GM23338 (cell line): ENCODE data around the gene METTL13. TPM values are rescaled to one million over a fixed set of nuclear protein-coding genes. Genes with fewer than 3 reads are reported as not detected.

Source experiments
- ATAC-seq: fragments of 200-7000 bp; cut with Tn5 transposase; 3 replicates; pipeline ENCODE4 v1.9.1; 2020
- DNase-seq: peaks from one replicate; pipeline ENCODE4 v3.0.0-alpha.2; 2015; ENCODE audit warnings: low spot score
- H2AFZ ChIP-seq: fragments of 200-600 bp; sonication (generic); 2 replicates; pipeline ENCODE4 v1.8.0; 2016; ENCODE audit warnings: antibody characterized with exemption, mild to moderate bottlenecking, moderate library complexity
- H3F3A ChIP-seq: fragments of 200-600 bp; sonication (generic); replicated peaks from 2 replicates; pipeline ENCODE4 v1.8.0; 2017; ENCODE audit warnings: antibody characterized with exemption, mixed run types, low read depth
- H3K27ac ChIP-seq: fragments of 200-600 bp; sonication (generic); 2 replicates; pipeline ENCODE4 v1.6.1; 2016; ENCODE audit warnings: low read depth
- H3K27me3 ChIP-seq: fragments of 200-600 bp; sonication (generic); 2 replicates; pipeline ENCODE4 v1.8.0; 2016; ENCODE audit warnings: mild to moderate bottlenecking, mixed run types, moderate library complexity; ENCODE audit not compliant: insufficient read depth
- H3K36me3 ChIP-seq: fragments of 200-600 bp; sonication (generic); 2 replicates; pipeline ENCODE4 v1.8.0; 2016; ENCODE audit warnings: mild to moderate bottlenecking; ENCODE audit not compliant: insufficient read depth
- H3K4me1 ChIP-seq: fragments of 200-600 bp; sonication (generic); 2 replicates; pipeline ENCODE4 v1.8.0; 2016; ENCODE audit warnings: mild to moderate bottlenecking, moderate library complexity; ENCODE audit not compliant: insufficient read depth
- H3K4me2 ChIP-seq: fragments of 200-600 bp; sonication (generic); 2 replicates; pipeline ENCODE4 v1.7.1; 2017; ENCODE audit warnings: mixed run types
- H3K4me3 ChIP-seq: fragments of 200-600 bp; sonication (generic); 2 replicates; pipeline ENCODE4 v1.6.1; 2016; ENCODE audit warnings: mixed run types
- H3K79me2 ChIP-seq: fragments of 200-600 bp; sonication (generic); replicated peaks from 2 replicates; pipeline ENCODE4 v1.8.0; 2017; ENCODE audit warnings: mild to moderate bottlenecking; ENCODE audit not compliant: insufficient read depth
- H3K9me2 ChIP-seq: fragments of 200-600 bp; sonication (generic); 2 replicates; pipeline ENCODE4 v1.8.0; 2017; ENCODE audit not compliant: insufficient read depth
- H4K20me1 ChIP-seq: fragments of 200-600 bp; sonication (generic); replicated peaks from 2 replicates; pipeline ENCODE4 v1.8.0; 2017; ENCODE audit warnings: mild to moderate bottlenecking; ENCODE audit not compliant: insufficient read depth
- H3K27ac Mint-ChIP-seq: 2 replicates; pipeline ENCODE4 v1.8.0; 2020; ENCODE audit warnings: inconsistent platforms, mild to moderate bottlenecking, moderate library complexity, mixed read lengths
- H3K27me3 Mint-ChIP-seq: 3 replicates; pipeline ENCODE4 v1.8.0; 2022; ENCODE audit warnings: low read depth, mild to moderate bottlenecking, moderate library complexity, mixed read lengths, inconsistent platforms; ENCODE audit not compliant: insufficient read depth, poor library complexity
- H3K36me3 Mint-ChIP-seq: 3 replicates; pipeline ENCODE4 v1.8.0; 2021; ENCODE audit warnings: low read depth, mild to moderate bottlenecking, inconsistent platforms, moderate library complexity, mixed read lengths
- H3K4me1 Mint-ChIP-seq: 3 replicates; pipeline ENCODE4 v1.8.0; 2020; ENCODE audit warnings: mild to moderate bottlenecking, inconsistent platforms, mixed read lengths
- H3K4me3 Mint-ChIP-seq: 3 replicates; pipeline ENCODE4 v1.8.0; 2021; ENCODE audit warnings: moderate library complexity, mild to moderate bottlenecking, inconsistent platforms, mixed read lengths
- H3K9me3 Mint-ChIP-seq: 3 replicates; pipeline ENCODE4 v1.8.0; 2020; ENCODE audit warnings: moderate library complexity, mild to moderate bottlenecking, inconsistent platforms, mixed read lengths
- EZH2 ChIP-seq: fragments of 200-600 bp; sonication (generic); IDR thresholded peaks from one replicate; pipeline ENCODE4 v1.8.0; 2017; ENCODE audit warnings: antibody characterized with exemption, mild to moderate bottlenecking, low read depth; ENCODE audit not compliant: unreplicated experiment
- POLR2AphosphoS5 ChIP-seq: IDR thresholded peaks from 2 replicates; pipeline ENCODE4 v1.6.1; 2016; ENCODE audit warnings: antibody characterized with exemption, low read depth
- STAT1 ChIP-seq: IDR thresholded peaks from one replicate; pipeline ENCODE4 v1.6.1; 2016; ENCODE audit warnings: antibody characterized with exemption; ENCODE audit not compliant: unreplicated experiment
- ZNF114 ChIP-seq: fragments of 250-450 bp; sonication (Bioruptor Pico); IDR thresholded peaks from 2 replicates; pipeline ENCODE4 v1.5.0; 2020; ENCODE audit warnings: mild to moderate bottlenecking, moderate library complexity
- ZNF331 ChIP-seq: fragments of 250-450 bp; sonication (Bioruptor Pico); IDR thresholded peaks from 2 replicates; pipeline ENCODE4 v1.5.0; 2020; ENCODE audit warnings: low read depth, mild to moderate bottlenecking, moderate library complexity
- polyA plus RNA-seq: library from polyadenylated mRNA; unstranded; fragments of >200 nt; fragmentation: Nextera tagmentation; extraction: Ambion mirVana; gene quantifications from 2 replicates; pipeline ENCODE4 v1.2.1, GENCODE V29; 2016
- total RNA-seq: library from RNA; depleted of rRNA; stranded (reverse); fragments of >200 nt; shearing (Covaris generic); gene quantifications from 2 replicates; pipeline ENCODE4 v1.2.3, GENCODE V29; 2014
- TF ChIP-seq, protein P1 (sequence below): fragments of 250-450 bp; sonication (Bioruptor Pico); IDR thresholded peaks from 2 replicates; pipeline ENCODE4 v1.5.0; 2020; ENCODE audit warnings: mild to moderate bottlenecking, moderate library complexity
- TF ChIP-seq, protein P2 (sequence below), 2 experiments: fragments of 200-600 bp in 1 of 2; sonication (generic) in 1 of 2; conservative IDR thresholded peaks; 2 replicates each; pipeline versions ENCODE4 v1.5.1 to v1.6.1; 2016 to 2017; ENCODE audit warnings: antibody characterized with exemption in 2 of 2, low read depth in 2 of 2, mild to moderate bottlenecking in 2 of 2, moderate library complexity in 1 of 2
- TF ChIP-seq, protein P3 (sequence below): IDR thresholded peaks from 2 replicates; pipeline ENCODE4 v1.6.1; 2016; ENCODE audit warnings: antibody characterized with exemption

METTL13 gene
- total and polyA plus RNA-seq, 2 experiments from 2014 or later = 21.0 to 45.4 TPM

DNA sequence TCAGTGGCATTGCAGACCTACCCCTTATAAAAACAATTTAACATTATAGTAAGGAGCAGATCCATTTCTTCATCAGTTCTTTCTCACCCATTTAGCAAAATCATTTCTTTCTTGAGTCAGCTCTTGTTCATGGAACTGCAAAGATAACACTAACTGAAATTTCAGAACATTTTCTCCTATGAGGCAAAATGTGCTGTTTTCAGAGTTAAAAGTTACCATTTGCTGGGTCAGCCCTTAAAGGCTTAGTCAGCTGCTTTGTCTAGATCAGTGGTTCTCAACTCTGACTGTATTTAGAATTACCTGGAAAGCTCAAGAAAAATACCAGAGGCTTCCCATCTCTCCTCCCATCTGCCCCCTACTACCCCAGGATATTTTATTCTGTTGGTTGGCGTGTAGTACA lies 12.2 kb downstream of the METTL13 start (continued):
- TF ChIP-seq, protein P1, sequence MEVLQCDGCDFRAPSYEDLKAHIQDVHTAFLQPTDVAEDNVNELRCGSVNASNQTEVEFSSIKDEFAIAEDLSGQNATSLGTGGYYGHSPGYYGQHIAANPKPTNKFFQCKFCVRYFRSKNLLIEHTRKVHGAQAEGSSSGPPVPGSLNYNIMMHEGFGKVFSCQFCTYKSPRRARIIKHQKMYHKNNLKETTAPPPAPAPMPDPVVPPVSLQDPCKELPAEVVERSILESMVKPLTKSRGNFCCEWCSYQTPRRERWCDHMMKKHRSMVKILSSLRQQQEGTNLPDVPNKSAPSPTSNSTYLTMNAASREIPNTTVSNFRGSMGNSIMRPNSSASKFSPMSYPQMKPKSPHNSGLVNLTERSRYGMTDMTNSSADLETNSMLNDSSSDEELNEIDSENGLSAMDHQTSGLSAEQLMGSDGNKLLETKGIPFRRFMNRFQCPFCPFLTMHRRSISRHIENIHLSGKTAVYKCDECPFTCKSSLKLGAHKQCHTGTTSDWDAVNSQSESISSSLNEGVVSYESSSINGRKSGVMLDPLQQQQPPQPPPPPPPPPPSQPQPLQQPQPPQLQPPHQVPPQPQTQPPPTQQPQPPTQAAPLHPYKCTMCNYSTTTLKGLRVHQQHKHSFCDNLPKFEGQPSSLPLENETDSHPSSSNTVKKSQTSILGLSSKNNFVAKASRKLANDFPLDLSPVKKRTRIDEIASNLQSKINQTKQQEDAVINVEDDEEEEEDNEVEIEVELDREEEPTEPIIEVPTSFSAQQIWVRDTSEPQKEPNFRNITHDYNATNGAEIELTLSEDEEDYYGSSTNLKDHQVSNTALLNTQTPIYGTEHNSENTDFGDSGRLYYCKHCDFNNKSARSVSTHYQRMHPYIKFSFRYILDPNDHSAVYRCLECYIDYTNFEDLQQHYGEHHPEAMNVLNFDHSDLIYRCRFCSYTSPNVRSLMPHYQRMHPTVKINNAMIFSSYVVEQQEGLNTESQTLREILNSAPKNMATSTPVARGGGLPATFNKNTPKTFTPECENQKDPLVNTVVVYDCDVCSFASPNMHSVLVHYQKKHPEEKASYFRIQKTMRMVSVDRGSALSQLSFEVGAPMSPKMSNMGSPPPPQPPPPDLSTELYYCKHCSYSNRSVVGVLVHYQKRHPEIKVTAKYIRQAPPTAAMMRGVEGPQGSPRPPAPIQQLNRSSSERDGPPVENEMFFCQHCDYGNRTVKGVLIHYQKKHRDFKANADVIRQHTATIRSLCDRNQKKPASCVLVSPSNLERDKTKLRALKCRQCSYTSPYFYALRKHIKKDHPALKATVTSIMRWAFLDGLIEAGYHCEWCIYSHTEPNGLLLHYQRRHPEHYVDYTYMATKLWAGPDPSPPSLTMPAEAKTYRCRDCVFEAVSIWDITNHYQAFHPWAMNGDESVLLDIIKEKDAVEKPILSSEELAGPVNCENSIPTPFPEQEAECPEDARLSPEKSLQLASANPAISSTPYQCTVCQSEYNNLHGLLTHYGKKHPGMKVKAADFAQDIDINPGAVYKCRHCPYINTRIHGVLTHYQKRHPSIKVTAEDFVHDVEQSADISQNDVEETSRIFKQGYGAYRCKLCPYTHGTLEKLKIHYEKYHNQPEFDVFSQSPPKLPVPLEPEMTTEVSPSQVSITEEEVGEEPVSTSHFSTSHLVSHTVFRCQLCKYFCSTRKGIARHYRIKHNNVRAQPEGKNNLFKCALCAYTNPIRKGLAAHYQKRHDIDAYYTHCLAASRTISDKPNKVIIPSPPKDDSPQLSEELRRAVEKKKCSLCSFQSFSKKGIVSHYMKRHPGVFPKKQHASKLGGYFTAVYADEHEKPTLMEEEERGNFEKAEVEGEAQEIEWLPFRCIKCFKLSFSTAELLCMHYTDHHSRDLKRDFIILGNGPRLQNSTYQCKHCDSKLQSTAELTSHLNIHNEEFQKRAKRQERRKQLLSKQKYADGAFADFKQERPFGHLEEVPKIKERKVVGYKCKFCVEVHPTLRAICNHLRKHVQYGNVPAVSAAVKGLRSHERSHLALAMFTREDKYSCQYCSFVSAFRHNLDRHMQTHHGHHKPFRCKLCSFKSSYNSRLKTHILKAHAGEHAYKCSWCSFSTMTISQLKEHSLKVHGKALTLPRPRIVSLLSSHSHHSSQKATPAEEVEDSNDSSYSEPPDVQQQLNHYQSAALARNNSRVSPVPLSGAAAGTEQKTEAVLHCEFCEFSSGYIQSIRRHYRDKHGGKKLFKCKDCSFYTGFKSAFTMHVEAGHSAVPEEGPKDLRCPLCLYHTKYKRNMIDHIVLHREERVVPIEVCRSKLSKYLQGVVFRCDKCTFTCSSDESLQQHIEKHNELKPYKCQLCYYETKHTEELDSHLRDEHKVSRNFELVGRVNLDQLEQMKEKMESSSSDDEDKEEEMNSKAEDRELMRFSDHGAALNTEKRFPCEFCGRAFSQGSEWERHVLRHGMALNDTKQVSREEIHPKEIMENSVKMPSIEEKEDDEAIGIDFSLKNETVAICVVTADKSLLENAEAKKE (CRISPR knock-in tag) = no peak
- TF ChIP-seq EZH2 = no peak
- no peak for TF ChIP-seq STAT1
- TF ChIP-seq, protein P2, sequence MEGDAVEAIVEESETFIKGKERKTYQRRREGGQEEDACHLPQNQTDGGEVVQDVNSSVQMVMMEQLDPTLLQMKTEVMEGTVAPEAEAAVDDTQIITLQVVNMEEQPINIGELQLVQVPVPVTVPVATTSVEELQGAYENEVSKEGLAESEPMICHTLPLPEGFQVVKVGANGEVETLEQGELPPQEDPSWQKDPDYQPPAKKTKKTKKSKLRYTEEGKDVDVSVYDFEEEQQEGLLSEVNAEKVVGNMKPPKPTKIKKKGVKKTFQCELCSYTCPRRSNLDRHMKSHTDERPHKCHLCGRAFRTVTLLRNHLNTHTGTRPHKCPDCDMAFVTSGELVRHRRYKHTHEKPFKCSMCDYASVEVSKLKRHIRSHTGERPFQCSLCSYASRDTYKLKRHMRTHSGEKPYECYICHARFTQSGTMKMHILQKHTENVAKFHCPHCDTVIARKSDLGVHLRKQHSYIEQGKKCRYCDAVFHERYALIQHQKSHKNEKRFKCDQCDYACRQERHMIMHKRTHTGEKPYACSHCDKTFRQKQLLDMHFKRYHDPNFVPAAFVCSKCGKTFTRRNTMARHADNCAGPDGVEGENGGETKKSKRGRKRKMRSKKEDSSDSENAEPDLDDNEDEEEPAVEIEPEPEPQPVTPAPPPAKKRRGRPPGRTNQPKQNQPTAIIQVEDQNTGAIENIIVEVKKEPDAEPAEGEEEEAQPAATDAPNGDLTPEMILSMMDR (conservative IDR thresholded peaks at IDR 0.05; ENCODE audit: low read depth in 2 of 2) = no peak

DNA sequence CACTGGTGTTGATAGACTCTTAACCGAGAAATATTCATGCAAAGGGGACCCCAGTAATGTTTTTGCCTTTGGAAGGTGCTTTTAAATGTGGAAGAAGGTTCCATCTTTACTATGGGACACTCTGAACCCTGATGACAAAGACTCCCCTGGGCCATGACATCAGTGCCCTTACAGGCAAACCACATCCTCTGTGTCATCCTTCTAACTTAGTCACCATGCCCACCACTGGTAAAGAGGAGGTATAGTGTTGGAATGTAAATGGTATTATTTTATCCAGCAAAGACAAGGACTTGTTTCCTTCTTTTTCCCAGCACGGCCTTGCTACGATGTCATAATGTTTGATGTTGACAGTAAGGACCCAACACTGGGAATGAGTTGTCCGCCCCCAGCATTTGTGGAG lies 12.6 kb downstream of the METTL13 start:
- H3K9me2 ChIP-seq = no peaks in the 10 kb centered on the region
- Mint-ChIP-seq H3K4me3 (no peak overlapping the region), H3K9me3 (no peaks in the 10 kb centered on the region), H3K4me1 (peaks cover 7% of the 10 kb centered on the region; the same call in 2 of the 3 replicates), H3K27me3 (peaks cover 4% of the 10 kb centered on the region), H3K27ac (no peak overlapping the region), H3K36me3 (peaks cover 79% of the 10 kb centered on the region)
- no peaks in the 10 kb centered on the region for H3F3A ChIP-seq
- H3K27ac ChIP-seq = no peak overlapping the region
- H3K4me1 ChIP-seq = no peaks in the 10 kb centered on the region
- TF ChIP-seq ZNF114 (CRISPR knock-in tag) = no peak
- TF ChIP-seq, protein P3, sequence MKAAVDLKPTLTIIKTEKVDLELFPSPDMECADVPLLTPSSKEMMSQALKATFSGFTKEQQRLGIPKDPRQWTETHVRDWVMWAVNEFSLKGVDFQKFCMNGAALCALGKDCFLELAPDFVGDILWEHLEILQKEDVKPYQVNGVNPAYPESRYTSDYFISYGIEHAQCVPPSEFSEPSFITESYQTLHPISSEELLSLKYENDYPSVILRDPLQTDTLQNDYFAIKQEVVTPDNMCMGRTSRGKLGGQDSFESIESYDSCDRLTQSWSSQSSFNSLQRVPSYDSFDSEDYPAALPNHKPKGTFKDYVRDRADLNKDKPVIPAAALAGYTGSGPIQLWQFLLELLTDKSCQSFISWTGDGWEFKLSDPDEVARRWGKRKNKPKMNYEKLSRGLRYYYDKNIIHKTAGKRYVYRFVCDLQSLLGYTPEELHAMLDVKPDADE = no peak
- no peak for TF ChIP-seq POLR2AphosphoS5
- no peak for TF ChIP-seq EZH2
- TF ChIP-seq ZNF331 = no peak
- TF ChIP-seq, protein P2 (conservative IDR thresholded peaks at IDR 0.05; ENCODE audit: low read depth in 2 of 2) = no peak
- H3K27me3 ChIP-seq = no peaks in the 10 kb centered on the region
- H3K4me2 ChIP-seq = no peak overlapping the region
- ATAC-seq (no peak), DNase-seq (no peak)
- no peak overlapping the region for H2AFZ ChIP-seq
- no peak overlapping the region for H3K4me3 ChIP-seq
- H4K20me1 ChIP-seq = peaks cover 3% of the 10 kb centered on the region; the same call in 1 of the 2 replicates
- H3K36me3 ChIP-seq = peaks cover 60% of the 10 kb centered on the region
- peaks cover 19% of the 10 kb centered on the region; the same call in 1 of the 2 replicates for H3K79me2 ChIP-seq
